ENCODE data around the gene KDM4F. TPM values are rescaled to one million over a fixed set of nuclear protein-coding genes. Genes with fewer than 3 reads are reported as not detected.
"Not testable (repeated sequence)": the region's sequence is repeated elsewhere in the genome, so short reads cannot be mapped to it uniquely, and the experiment has no call there.

KDM4F gene
- not detected for total RNA-seq
- not detected for polyA plus RNA-seq
- long read RNA-seq, donor 1: 0 reads
- long read RNA-seq, donor 2: 0 reads
- long read RNA-seq, donor 3: 0 reads
- long read RNA-seq, donor 4: 0 reads
- long read RNA-seq, donor 5: 0 reads
- long read RNA-seq, donor 6: 0 reads
- long read RNA-seq, donor 7: 0 reads
- long read RNA-seq, donor 8: 0 reads
- long read RNA-seq, donor 9: 0 reads
- long read RNA-seq, donor 10: 0 reads

GRCh38 chr11:95049122-95049521 is at the start of gene KDM4F:
TSS of gene KDM4F (plus strand) at chr11:95049422.
- H3K27ac ChIP-seq; H3K27me3 ChIP-seq; H3K36me3 ChIP-seq (replicated peaks in 1 of 2); intact Hi-C loops (cut with DNase I); H3K4me1 ChIP-seq (replicated peaks in 1 of 2); DNase-seq; H3K4me3 ChIP-seq; H3K9me3 ChIP-seq (replicated peaks in 1 of 3): not testable (repeated sequence)
- WGBS, 4 donors: 56 to 71% (median 63%) methylated on average over 3 of the region's 3 CpGs

GRCh38 chr11:95003716-95004115 is 45.5 kb upstream of the KDM4F start:
- DNase-seq: no peak
- Histone ChIP-seq H3K27ac (no peak overlapping the region), H3K9me3 (replicated peaks in 1 of 3) (no peaks in the 10 kb centered on the region), H3K27me3 (no peaks in the 10 kb centered on the region), H3K4me1 (replicated peaks in 1 of 2) (no peaks in the 10 kb centered on the region), H3K4me3 (no peak overlapping the region), H3K36me3 (replicated peaks in 1 of 2) (no peaks in the 10 kb centered on the region)
- intact Hi-C loops (cut with DNase I): no loop called here
- TF ChIP-seq CTCF (IDR thresholded peaks at IDR 0.05): no peak

GRCh38 chr11:95005642-95006041 is 43.6 kb upstream of the KDM4F start:
- no peak overlapping the region for H3K4me3 ChIP-seq
- no peaks in the 10 kb centered on the region for H3K9me3 ChIP-seq (replicated peaks in 1 of 3)
- WGBS, 4 donors: 85 to 87% (median 86%) methylated on average over 1 of the region's 1 CpG
- DNase-seq: no peak
- H3K27ac ChIP-seq: no peak overlapping the region
- H3K4me1 ChIP-seq (replicated peaks in 1 of 2): no peaks in the 10 kb centered on the region
- H3K36me3 ChIP-seq (replicated peaks in 1 of 2): no peaks in the 10 kb centered on the region
- TF ChIP-seq CTCF (IDR thresholded peaks at IDR 0.05) (no peak), POLR2A (IDR thresholded peaks at IDR 0.05) (no peak)
- no peaks in the 10 kb centered on the region for H3K27me3 ChIP-seq
- intact Hi-C loops (cut with DNase I): no loop called here

GRCh38 chr11:95011376-95011775 is 37.8 kb upstream of the KDM4F start:
- no peak for DNase-seq

More at GRCh38 chr11:95011376-95011775, 37.8 kb upstream of the KDM4F start:
- H3K4me3 ChIP-seq: no peak overlapping the region
- H3K9me3 ChIP-seq (replicated peaks in 1 of 3): no peaks in the 10 kb centered on the region
- TF ChIP-seq CTCF (IDR thresholded peaks at IDR 0.05): no peak
- no peak for TF ChIP-seq POLR2A (IDR thresholded peaks at IDR 0.05)
- intact Hi-C loops (cut with DNase I): no loop called here
- no peaks in the 10 kb centered on the region for H3K27me3 ChIP-seq
- no peaks in the 10 kb centered on the region for H3K36me3 ChIP-seq (replicated peaks in 1 of 2)
- H3K27ac ChIP-seq: no peak overlapping the region
- no peaks in the 10 kb centered on the region for H3K4me1 ChIP-seq (replicated peaks in 1 of 2)

All from adrenal gland (tissue), 19 donors.